Nucleus accumbens (tissue), 56 donors: ENCODE results near the gene ICE2.

Source experiments
- DNase-seq, 56 donors: peaks; one replicate each; lab custom pipeline; 2025; lab: John Stamatoyannopoulos, UW

ICE2 gene

DNA sequence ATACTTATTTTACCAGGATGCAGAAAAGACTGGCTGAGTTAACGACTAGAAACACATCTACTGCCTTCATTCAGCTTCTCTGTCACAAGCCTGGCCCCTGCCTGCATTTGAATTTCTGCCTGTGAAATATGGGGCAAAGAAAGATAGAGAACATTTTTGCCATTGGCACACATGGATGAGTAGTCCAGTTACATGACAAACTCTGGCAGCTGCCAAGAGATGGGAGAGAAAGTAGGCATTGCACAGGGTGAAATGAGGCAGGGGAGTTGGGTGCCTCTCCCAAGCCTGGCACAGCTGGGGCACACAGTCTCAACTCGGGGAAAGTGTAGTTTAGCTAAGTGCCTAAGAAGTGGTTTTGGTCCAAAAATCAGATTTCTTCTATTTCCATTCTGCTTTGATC, 105.2 kb downstream of the ICE2 start:
- DNase-seq = no peak

GRCh38 chr15:60373327-60373726, 105.6 kb downstream of the ICE2 start:
- no peak for DNase-seq

DNA sequence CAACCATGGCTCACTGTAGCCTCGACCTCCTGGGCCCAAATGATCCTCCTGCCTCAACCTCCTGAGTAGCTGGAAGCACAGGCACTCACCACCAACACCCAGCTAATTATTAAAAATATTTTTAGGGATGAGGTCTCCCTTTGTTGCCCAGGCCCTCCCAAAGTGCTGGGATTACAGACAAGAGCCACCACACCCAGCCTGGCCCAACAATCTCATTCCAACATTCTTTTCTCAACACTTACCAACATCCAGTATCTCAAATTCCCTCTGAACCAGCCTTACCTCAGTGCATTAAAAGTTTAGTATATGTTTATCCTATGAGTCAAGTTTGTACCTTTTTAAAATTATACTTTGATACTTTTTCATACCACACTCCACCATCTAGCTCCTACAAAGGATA, 106.2 kb downstream of the ICE2 start:
- DNase-seq = no peak

GRCh38 chr15:60372227-60372626, 106.7 kb downstream of the ICE2 start:
- DNase-seq = no peak

- peak in 1 of 56 donors; percentile 12 for DNase-seq
These were observed 107.5 kb downstream of the ICE2 start for GRCh38 chr15:60371175-60372051.

- no peak for DNase-seq
These were observed 108.1 kb downstream of the ICE2 start for GRCh38 chr15:60370869-60371136.

DNA sequence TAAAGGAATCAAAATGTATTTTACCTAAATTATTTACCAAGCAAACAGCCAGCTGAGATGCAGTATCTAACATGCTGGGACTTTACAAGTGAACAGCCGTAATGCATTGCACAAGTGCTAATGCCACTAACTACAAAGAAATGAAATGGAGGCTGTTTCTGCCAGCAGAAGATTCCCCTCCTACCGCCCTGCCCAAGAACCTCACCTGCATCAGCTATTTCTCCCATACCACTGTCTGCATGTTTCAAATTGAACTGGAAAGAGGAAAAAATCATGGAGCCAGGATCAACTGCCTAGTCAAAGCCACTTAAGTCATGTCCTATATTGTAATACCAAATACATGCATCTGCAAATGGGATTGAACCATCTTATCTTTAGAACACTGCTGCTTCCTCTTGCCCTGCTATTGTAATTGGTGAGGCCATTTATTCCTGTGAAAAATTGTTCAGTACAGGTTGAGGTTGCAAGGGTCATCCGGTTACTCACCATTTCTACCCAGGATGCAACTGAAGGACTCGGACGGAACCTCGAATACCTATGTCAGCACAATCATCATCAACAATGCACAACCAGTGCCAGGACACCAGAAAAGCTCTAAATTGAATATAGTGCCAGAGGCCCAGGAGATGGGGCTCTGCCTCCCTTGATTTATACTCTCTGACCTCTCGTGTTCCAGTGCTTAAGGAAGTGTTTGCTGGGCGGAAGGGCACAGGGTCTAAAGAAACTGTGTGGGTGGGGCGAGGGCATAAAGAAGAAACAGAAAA, 108.7 kb downstream of the ICE2 start:
- no peak for DNase-seq

DNA sequence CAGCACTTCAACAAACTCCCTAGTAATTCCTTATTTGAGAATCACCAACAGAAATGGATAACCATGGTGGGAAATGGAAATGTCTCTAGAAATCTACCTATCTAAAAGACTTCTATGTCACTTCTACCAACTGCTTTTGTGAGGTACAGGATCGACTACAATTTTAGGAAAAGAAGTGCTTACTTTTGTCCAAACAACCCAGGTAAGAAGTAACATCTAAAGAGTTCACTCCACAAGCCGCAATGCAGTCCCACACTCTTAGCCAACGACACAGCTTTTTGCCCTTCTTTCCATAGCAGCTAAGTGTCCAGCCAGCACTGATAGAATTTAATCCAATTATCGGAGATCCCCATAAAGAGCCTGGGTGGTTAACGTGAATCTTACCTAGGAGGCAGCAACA, 109.2 kb downstream of the ICE2 start:
- DNase-seq = no peak
